ENCODE data around the gene POLR2E. TPM values are rescaled to one million over a fixed set of nuclear protein-coding genes. Genes with fewer than 3 reads are reported as not detected.

Gene POLR2E
- total and polyA plus RNA-seq, 2 of the 13 experiments (the other 11 are each of a cell fraction or from before 2014, with no cell fraction given) = 140 to 272 TPM

- TF ChIP-seq ZNF282 (IDR thresholded peaks at IDR 0.05; ENCODE audit: partially characterized antibody) (peak; percentile 60), ZBTB34 (CRISPR knock-in tag; IDR thresholded peaks at IDR 0.05) (peak; percentile 58; the same call in 1 of the 2 replicates), ZSCAN12 (CRISPR knock-in tag; IDR thresholded peaks at IDR 0.05) (no peak), KLF16 (CRISPR knock-in tag; IDR thresholded peaks at IDR 0.05) (no peak; a peak in 1 of 4 replicates), ZNF878 (CRISPR knock-in tag; IDR thresholded peaks at IDR 0.05) (no peak; the same call in 1 of the 2 replicates), POLR2AphosphoS5 (IDR thresholded peaks at IDR 0.05; ENCODE audit: low read depth, low read length) (peak; percentile 65), ZSCAN30 (CRISPR knock-in tag; IDR thresholded peaks at IDR 0.05) (no peak), DZIP1 (CRISPR knock-in tag; IDR thresholded peaks at IDR 0.05) (peak; percentile 42; the same call in 1 of the 2 replicates), SRSF4 (IDR thresholded peaks at IDR 0.05; ENCODE audit: low read depth, low read length, poor library complexity, severe bottlenecking) (no peak), ADNP (CRISPR knock-in tag; IDR thresholded peaks at IDR 0.05) (peak; percentile 96), ZNF317 (CRISPR knock-in tag; IDR thresholded peaks at IDR 0.05) (no peak), HOXA5 (CRISPR knock-in tag; IDR thresholded peaks at IDR 0.05) (no peak), KMT2B (CRISPR knock-in tag; IDR thresholded peaks at IDR 0.05) (no peak), ZNF557 (CRISPR knock-in tag; IDR thresholded peaks at IDR 0.05) (no peak), SAFB2 (CRISPR knock-in tag; IDR thresholded peaks at IDR 0.05; ENCODE audit: borderline replicate concordance, low read depth) (peak; percentile 63; the same call in 1 of the 2 replicates), NFATC3 (CRISPR knock-in tag; IDR thresholded peaks at IDR 0.05) (no peak), ZNF660 (CRISPR knock-in tag; IDR thresholded peaks at IDR 0.05; ENCODE audit: borderline replicate concordance, low read depth) (no peak), ERF (CRISPR knock-in tag; IDR thresholded peaks at IDR 0.05) (no peak), DNMT3B (CRISPR knock-in tag; conservative IDR thresholded peaks at IDR 0.05) (no peak), HDAC1 (CRISPR knock-in tag; IDR thresholded peaks at IDR 0.05) (peak; percentile 88), NFE2L2 (IDR thresholded peaks at IDR 0.05; ENCODE audit: low read length) (no peak), DPF2 (CRISPR knock-in tag; IDR thresholded peaks at IDR 0.05; ENCODE audit: borderline replicate concordance, low read depth) (peak; percentile 80)
- TF ChIP-seq, protein P1, sequence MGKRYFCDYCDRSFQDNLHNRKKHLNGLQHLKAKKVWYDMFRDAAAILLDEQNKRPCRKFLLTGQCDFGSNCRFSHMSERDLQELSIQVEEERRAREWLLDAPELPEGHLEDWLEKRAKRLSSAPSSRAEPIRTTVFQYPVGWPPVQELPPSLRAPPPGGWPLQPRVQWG (CRISPR knock-in tag; IDR thresholded peaks at IDR 0.05; ENCODE audit: borderline replicate concordance, low read depth) = no peak
- TF ChIP-seq, protein P2, sequence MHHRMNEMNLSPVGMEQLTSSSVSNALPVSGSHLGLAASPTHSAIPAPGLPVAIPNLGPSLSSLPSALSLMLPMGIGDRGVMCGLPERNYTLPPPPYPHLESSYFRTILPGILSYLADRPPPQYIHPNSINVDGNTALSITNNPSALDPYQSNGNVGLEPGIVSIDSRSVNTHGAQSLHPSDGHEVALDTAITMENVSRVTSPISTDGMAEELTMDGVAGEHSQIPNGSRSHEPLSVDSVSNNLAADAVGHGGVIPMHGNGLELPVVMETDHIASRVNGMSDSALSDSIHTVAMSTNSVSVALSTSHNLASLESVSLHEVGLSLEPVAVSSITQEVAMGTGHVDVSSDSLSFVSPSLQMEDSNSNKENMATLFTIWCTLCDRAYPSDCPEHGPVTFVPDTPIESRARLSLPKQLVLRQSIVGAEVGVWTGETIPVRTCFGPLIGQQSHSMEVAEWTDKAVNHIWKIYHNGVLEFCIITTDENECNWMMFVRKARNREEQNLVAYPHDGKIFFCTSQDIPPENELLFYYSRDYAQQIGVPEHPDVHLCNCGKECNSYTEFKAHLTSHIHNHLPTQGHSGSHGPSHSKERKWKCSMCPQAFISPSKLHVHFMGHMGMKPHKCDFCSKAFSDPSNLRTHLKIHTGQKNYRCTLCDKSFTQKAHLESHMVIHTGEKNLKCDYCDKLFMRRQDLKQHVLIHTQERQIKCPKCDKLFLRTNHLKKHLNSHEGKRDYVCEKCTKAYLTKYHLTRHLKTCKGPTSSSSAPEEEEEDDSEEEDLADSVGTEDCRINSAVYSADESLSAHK (CRISPR knock-in tag; IDR thresholded peaks at IDR 0.05; ENCODE audit: borderline replicate concordance) = no peak
Observed at GRCh38 chr19:1098177-1099051, 3.2 kb upstream of the POLR2E start (continued).
